ENCODE results near the gene HMGXB3.

GRCh38 chr5:150057996-150058395 lies 57.5 kb downstream of the HMGXB3 start:
- TF ChIP-seq CTCF (IDR thresholded peaks at IDR 0.05), result no peak
- no peak for TF ChIP-seq POLR2A (IDR thresholded peaks at IDR 0.05)

Data from body of pancreas (tissue), 4 donors.